ENCODE results near the gene SLC6A7. TPM values are rescaled to one million over a fixed set of nuclear protein-coding genes. Genes with fewer than 3 reads are reported as not detected.

The SLC6A7 gene
- under 0.01 TPM in 1 of 2 replicates, not detected in the other for total RNA-seq

GRCh38 chr5:150189728-150190502 lies at the start of gene SLC6A7:
SLC6A7 (plus strand) TSS chr5:150190062; CDS start chr5:150190328, 266 bp downstream.

GRCh38 chr5:150155258-150156026 lies 34.4 kb upstream of the SLC6A7 start, which contains the start of gene PDGFRB:
PDGFRB (minus strand) TSS chr5:150155845; CDS start chr5:150137047, 18,798 bp downstream.

GRCh38 chr5:150166650-150167511 lies 23.0 kb upstream of the SLC6A7 start, which contains the start of gene CDX1:
CDX1 (plus strand) TSS chr5:150166778; CDS start chr5:150166877, 99 bp downstream.

Other genes starting within 250 kb of the SLC6A7 start
- gene PDE6A, start 245.3 kb upstream of the SLC6A7 start, total RNA-seq, result under 0.01 and 0.13 TPM in 2 replicates
- 12.9 and 13.4 TPM in 2 replicates for gene SLC26A2, start 229.3 kb upstream of the SLC6A7 start, total RNA-seq
- gene TIGD6, start 189.4 kb upstream of the SLC6A7 start, total RNA-seq, result 2.8 and 6.5 TPM in 2 replicates
- gene HMGXB3, start 189.3 kb upstream of the SLC6A7 start, total RNA-seq, result 24.6 and 24.7 TPM in 2 replicates
- gene CSF1R, start 103.5 kb upstream of the SLC6A7 start, total RNA-seq, result under 0.01 TPM in 1 of 2 replicates, not detected in the other
- 102 and 136 TPM in 2 replicates for gene PDGFRB, start 34.2 kb upstream of the SLC6A7 start, total RNA-seq
- gene CDX1, start 23.3 kb upstream of the SLC6A7 start, total RNA-seq, result 0.78 TPM in 1 of 2 replicates, not detected in the other
- gene CAMK2A, start 99.7 kb downstream of the SLC6A7 start, total RNA-seq, result 0.80 TPM in 1 of 2 replicates, not detected in the other
- gene ARSI, start 112.8 kb downstream of the SLC6A7 start, total RNA-seq, result 14.1 and 19.5 TPM in 2 replicates
- gene TCOF1, start 167.6 kb downstream of the SLC6A7 start, total RNA-seq, result 23.4 and 23.6 TPM in 2 replicates
- 1.7 and 5.4 TPM in 2 replicates for gene CD74, start 222.8 kb downstream of the SLC6A7 start, total RNA-seq

Measured in epithelial cell of alveolus of lung (primary cell).